K562 (cell line): ENCODE results near the gene GUF1. TPM values are rescaled to one million over a fixed set of nuclear protein-coding genes. Genes with fewer than 3 reads are reported as not detected.

Experiments used
- ATF1 ChIP-seq, 2 experiments: fragments of 450-650 bp in 1 of 2; IDR thresholded peaks; 2 replicates each; pipeline ENCODE4 v1.6.1; 2016; ENCODE audit warnings: missing compliant biosample characterization in 1 of 2, missing genetic modification characterization in 1 of 2
- MGA ChIP-seq: fragments of 450-650 bp; IDR thresholded peaks from 2 replicates; pipeline ENCODE4 v1.6.1; 2016; ENCODE audit warnings: mild to moderate bottlenecking, moderate library complexity
- PTRF ChIP-seq: fragments of 450-650 bp; IDR thresholded peaks from 2 replicates; pipeline ENCODE4 v1.6.1; 2016; ENCODE audit warnings: mild to moderate bottlenecking, missing genetic modification characterization, missing compliant biosample characterization
- ZNF318 ChIP-seq, 2 experiments: fragments of 450-650 bp; IDR thresholded peaks; 2 replicates each; pipeline ENCODE4 v1.6.1; 2016; ENCODE audit warnings: mild to moderate bottlenecking in 2 of 2, borderline replicate concordance in 1 of 2, low read depth in 1 of 2, moderate library complexity in 1 of 2
- polyA plus RNA-seq, 8 experiments: library from polyadenylated mRNA; depleted of rRNA in 4 of 8; stranded (reverse) in 5 of 8; unstranded in 3 of 8; fragments of >200 nt; fragmentation: Nextera tagmentation in 2 of 8; fragmentation: Illumina TruSeq in 1 of 8; extraction: Ambion mirVana in 2 of 8; extraction: Trizol in 1 of 8; gene quantifications; 2 replicates each; pipeline versions ENCODE4 v1.2.1 to v1.2.3, GENCODE V29; 2011 to 2014; ENCODE audit warnings: inconsistent platforms in 1 of 8, missing spikeins in 1 of 8
- total RNA-seq, 7 experiments: library from RNA; depleted of rRNA in 6 of 7; stranded (reverse); fragments of >200 nt in 6 of 7; fragmentation: Illumina TruSeq in 2 of 7; extraction: Trizol in 2 of 7; gene quantifications; 2 replicates each; pipeline versions ENCODE4 v1.2.1 to v1.2.3, GENCODE V29; 2011 to 2021; ENCODE audit warnings: low replicate concordance in 1 of 7

GUF1 gene
- total and polyA plus RNA-seq, 9 of the 15 experiments (the other 6 are each of a cell fraction or from before 2014, with no cell fraction given), result 8.1 to 47.5 (median 25.0) TPM

- TF ChIP-seq ZNF318 (IDR thresholded peaks at IDR 0.05; ENCODE audit: borderline replicate concordance in 1 of 2, low read depth in 1 of 2) (no peak), PTRF (tag) (no peak), MGA (peak; percentile 96), ATF1 (CRISPR knock-in tag; IDR thresholded peaks at IDR 0.05) (no peak), ATF1 (tag; IDR thresholded peaks at IDR 0.05) (peak; percentile 36; the same call in 1 of the 2 replicates)
These were observed 48.0 kb downstream of the GUF1 start, which contains the start of gene GNPDA2 (continued) for GRCh38 chr4:44726038-44726871.
